ENCODE measurements around the gene TSSC4. TPM values are rescaled to one million over a fixed set of nuclear protein-coding genes. Genes with fewer than 3 reads are reported as not detected.

The TSSC4 gene
- total and polyA plus RNA-seq, 2 of the 13 experiments (the other 11 are each of a cell fraction or from before 2014, with no cell fraction given): 16.2 to 58.6 TPM

GRCh38 chr11:2398664-2399355 lies 1.7 kb upstream of the TSSC4 start:
- Histone ChIP-seq H4K20me1 (ENCODE audit: insufficient read depth, low read length) (no peaks in the 10 kb centered on the region), H3K9ac (ENCODE audit: insufficient read depth, low read depth, low read length) (peak overlapping the region; percentile 88; the same call in 1 of the 2 replicates), H3K27ac (ENCODE audit: extremely low read length, insufficient read depth, low read length) (peak overlapping the region; percentile 72), H3K9me3 (ENCODE audit: low read length) (no peaks in the 10 kb centered on the region), H3K4me3 (replicated peaks in 1 of 3; ENCODE audit: insufficient read depth in 1 of 3, low read depth in 2 of 3, low read length in 3 of 3) (peak overlapping the region; percentile 73 to 93 (median 75)), H3K36me3 (replicated peaks in 1 of 2; ENCODE audit: control insufficient read depth in 1 of 2, insufficient read depth in 2 of 2, low read length in 2 of 2) (peaks cover 5% of the 10 kb centered on the region in 2 experiments; a peak in 1 of 5 replicates), H3K4me2 (ENCODE audit: low read depth, low read length) (peak overlapping the region; percentile 91), H3K27me3 (ENCODE audit: control insufficient read depth in 1 of 2, insufficient read depth in 2 of 2, low read length in 2 of 2) (peaks cover 0 to 7% of the 10 kb centered on the region in 2 experiments; a peak in 2 of 5 replicates), H3K4me1 (ENCODE audit: insufficient read depth, low read length) (peaks cover 24% of the 10 kb centered on the region), H3K79me2 (ENCODE audit: insufficient read depth, low read length) (peaks cover 14% of the 10 kb centered on the region), H2AFZ (ENCODE audit: low read length) (no peak overlapping the region)
- TF ChIP-seq SMARCC2 (IDR thresholded peaks at IDR 0.05) (no peak), ZNF589 (CRISPR knock-in tag; conservative IDR thresholded peaks at IDR 0.05) (no peak), ZBTB21 (CRISPR knock-in tag; IDR thresholded peaks at IDR 0.05) (no peak), NR2C2 (CRISPR knock-in tag; IDR thresholded peaks at IDR 0.05; ENCODE audit: borderline replicate concordance) (no peak), ZNF331 (CRISPR knock-in tag; IDR thresholded peaks at IDR 0.05) (no peak), AHDC1 (CRISPR knock-in tag; IDR thresholded peaks at IDR 0.05; ENCODE audit: borderline replicate concordance) (no peak), SRF (IDR thresholded peaks at IDR 0.05; ENCODE audit: low read depth, low read length) (no peak), HNF4G (IDR thresholded peaks at IDR 0.05; ENCODE audit: borderline replicate concordance, low read depth, low read length) (no peak), HNF4G (CRISPR knock-in tag; IDR thresholded peaks at IDR 0.05; ENCODE audit: borderline replicate concordance, low read depth) (no peak), ZNF383 (CRISPR knock-in tag; IDR thresholded peaks at IDR 0.05; ENCODE audit: borderline replicate concordance) (no peak), ESRRA (CRISPR knock-in tag; IDR thresholded peaks at IDR 0.05; ENCODE audit: low read depth) (no peak), PITX1 (CRISPR knock-in tag; IDR thresholded peaks at IDR 0.05) (no peak), KAT2B (IDR thresholded peaks at IDR 0.05; ENCODE audit: borderline replicate concordance, low read depth, low read length) (no peak), KLF11 (CRISPR knock-in tag; IDR thresholded peaks at IDR 0.05) (no peak), CTCF (CRISPR knock-in tag; IDR thresholded peaks at IDR 0.05) (peak; percentile 47), STAG1 (CRISPR knock-in tag; IDR thresholded peaks at IDR 0.05) (peak; percentile 21; the same call in 1 of the 2 replicates), DNMT3B (CRISPR knock-in tag; conservative IDR thresholded peaks at IDR 0.05) (no peak), ZKSCAN1 (IDR thresholded peaks at IDR 0.05; ENCODE audit: low read length) (no peak), HNRNPLL (IDR thresholded peaks at IDR 0.05; ENCODE audit: low read depth, low read length, poor library complexity, severe bottlenecking) (no peak)
- in situ Hi-C loops (cut with HindIII; ENCODE audit: extremely low pct_ligation_motif_present, low pct_unique_long_range_greater_than_20kb): no loop called here
- FAIRE-seq (no peak), ATAC-seq (no peak), DNase-seq (ENCODE audit: low spot score) (no peak)
- BruUV-seq (replicated peaks): no TSS peak
- ChIA-PET POLR2A (interaction anchor here (3.4 kb wide), 1 partner anchor 12 kb away, joined by 49 read pairs; no protein-coding TSS in a partner anchor), CTCF (ENCODE audit: low intra/inter-chr PET ratio, low total read pairs) (interaction anchor here (3.9 kb wide), 1 partner anchor 21 kb away, joined by 55 read pairs; no protein-coding TSS in a partner anchor)
- WGBS (ENCODE audit: low lambda C conversion rate): 58% methylated on average over 6 of the region's 7 CpGs
- intact Hi-C loops (cut with micrococcal nuclease; ENCODE audit: unreplicated experiment): no loop called here

Measured in HepG2 (cell line).